ENCODE measurements around the gene DCAF15.

Gene DCAF15

DNA sequence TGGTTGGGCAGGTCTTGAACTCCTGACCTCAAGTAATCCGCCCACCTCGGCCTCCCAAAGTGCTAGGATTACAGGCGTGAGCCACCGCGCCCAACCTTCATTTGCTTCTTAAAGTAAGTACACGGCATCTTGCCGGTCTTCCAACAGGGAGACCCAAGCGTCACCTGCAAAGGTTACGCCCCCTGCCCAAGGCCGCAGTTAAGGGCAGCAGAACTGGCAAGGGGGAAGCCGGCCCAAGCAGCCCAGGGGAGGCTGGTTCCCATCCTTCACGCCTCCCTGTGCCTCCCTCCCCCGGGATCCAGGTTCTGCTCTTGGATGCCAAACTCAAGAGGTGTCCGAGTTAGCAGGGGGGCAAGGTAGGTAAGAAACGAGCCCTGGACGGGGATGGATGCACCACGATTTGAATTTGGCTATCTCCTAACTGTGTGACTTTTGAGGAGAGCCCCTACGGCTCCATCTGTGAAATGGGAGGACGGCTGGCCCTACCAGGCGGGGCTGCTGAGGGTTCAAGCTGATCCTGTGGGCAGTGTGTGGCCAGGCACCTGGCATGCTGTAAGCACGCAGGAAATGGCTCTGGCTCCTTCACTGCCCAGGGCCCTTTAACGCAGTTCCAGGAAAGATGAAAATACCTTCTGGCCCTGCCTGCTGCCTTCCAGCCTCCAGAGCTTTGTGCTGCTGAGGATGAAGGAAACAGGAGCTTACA is 44.8 kb downstream of the DCAF15 start:
- TF ChIP-seq CTCF (IDR thresholded peaks at IDR 0.05): no peak
- no peak overlapping the region for H3K4me3 Mint-ChIP-seq
- no peak for DNase-seq
- no peaks in the 10 kb centered on the region for H3K27me3 Mint-ChIP-seq (ENCODE audit: low read depth, poor library complexity)
- H3K9me3 Mint-ChIP-seq: peaks cover 25% of the 10 kb centered on the region
- H3K36me3 Mint-ChIP-seq (ENCODE audit: low read depth): peaks cover 37% of the 10 kb centered on the region
- H3K4me1 Mint-ChIP-seq: peaks cover 7% of the 10 kb centered on the region
- no peak overlapping the region for H3K27ac Mint-ChIP-seq

- peaks cover 25% of the 10 kb centered on the region for H3K9me3 Mint-ChIP-seq
- no peak for DNase-seq
- no peak overlapping the region for H3K4me3 Mint-ChIP-seq
- H3K4me1 Mint-ChIP-seq: peaks cover 13% of the 10 kb centered on the region
- no peak overlapping the region for H3K27ac Mint-ChIP-seq
- H3K27me3 Mint-ChIP-seq (ENCODE audit: low read depth, poor library complexity): no peaks in the 10 kb centered on the region
- H3K36me3 Mint-ChIP-seq (ENCODE audit: low read depth): peaks cover 33% of the 10 kb centered on the region
- no peak for TF ChIP-seq CTCF (IDR thresholded peaks at IDR 0.05)
Measured at GRCh38 chr19:13997631-13997962, 45.3 kb downstream of the DCAF15 start.

DNA sequence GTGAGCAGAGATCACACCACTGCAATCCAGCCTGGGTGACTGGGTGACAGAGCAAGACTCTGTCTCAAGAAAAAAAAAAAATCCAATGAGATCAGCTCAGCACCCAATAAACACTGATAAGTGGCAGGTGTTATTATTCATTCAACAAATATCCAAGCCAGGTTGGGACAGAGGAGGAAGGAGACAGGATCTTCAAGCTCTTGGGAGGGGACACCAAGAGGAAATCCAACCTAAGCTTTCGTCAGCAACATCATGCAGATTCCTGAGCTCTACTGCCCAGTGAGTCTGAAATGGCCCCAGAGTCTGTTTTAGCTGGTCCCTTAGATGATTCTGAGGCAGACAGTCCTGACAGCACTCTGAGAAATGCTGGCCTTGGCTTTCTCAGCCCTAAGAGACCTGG is 46.1 kb downstream of the DCAF15 start:
- peaks cover 21% of the 10 kb centered on the region for H3K4me1 Mint-ChIP-seq
- H3K36me3 Mint-ChIP-seq (ENCODE audit: low read depth): peaks cover 33% of the 10 kb centered on the region
- TF ChIP-seq CTCF (IDR thresholded peaks at IDR 0.05): no peak
- no peak overlapping the region for H3K4me3 Mint-ChIP-seq
- no peak for DNase-seq
- no peak overlapping the region for H3K27ac Mint-ChIP-seq
- H3K27me3 Mint-ChIP-seq (ENCODE audit: low read depth, poor library complexity): no peaks in the 10 kb centered on the region
- H3K9me3 Mint-ChIP-seq: peaks cover 25% of the 10 kb centered on the region

DNA sequence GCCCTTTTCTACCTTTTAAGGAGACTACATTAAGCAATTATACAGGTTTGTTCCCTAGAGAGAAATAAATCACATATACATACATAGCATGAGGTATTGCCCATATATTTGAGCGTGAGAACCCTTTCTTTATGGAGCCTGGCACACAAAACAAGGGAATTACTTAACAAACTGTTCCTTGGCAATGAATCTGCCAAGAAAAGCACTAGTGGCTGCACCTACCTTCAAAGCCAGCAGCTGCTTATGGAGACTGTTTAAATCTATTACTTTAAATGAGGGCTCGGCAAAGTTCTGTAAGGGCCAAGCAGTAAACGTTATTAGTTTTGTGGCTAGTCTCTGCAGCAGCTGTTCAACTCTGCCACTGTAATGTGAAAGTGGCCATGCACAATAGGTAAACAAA is 46.8 kb downstream of the DCAF15 start:
- Mint-ChIP-seq H3K27me3 (ENCODE audit: low read depth, poor library complexity) (no peaks in the 10 kb centered on the region), H3K4me1 (peaks cover 23% of the 10 kb centered on the region), H3K4me3 (no peak overlapping the region), H3K27ac (no peak overlapping the region), H3K36me3 (ENCODE audit: low read depth) (peaks cover 33% of the 10 kb centered on the region), H3K9me3 (peaks cover 25% of the 10 kb centered on the region)
- TF ChIP-seq CTCF (IDR thresholded peaks at IDR 0.05): no peak
- no peak for DNase-seq

DNA sequence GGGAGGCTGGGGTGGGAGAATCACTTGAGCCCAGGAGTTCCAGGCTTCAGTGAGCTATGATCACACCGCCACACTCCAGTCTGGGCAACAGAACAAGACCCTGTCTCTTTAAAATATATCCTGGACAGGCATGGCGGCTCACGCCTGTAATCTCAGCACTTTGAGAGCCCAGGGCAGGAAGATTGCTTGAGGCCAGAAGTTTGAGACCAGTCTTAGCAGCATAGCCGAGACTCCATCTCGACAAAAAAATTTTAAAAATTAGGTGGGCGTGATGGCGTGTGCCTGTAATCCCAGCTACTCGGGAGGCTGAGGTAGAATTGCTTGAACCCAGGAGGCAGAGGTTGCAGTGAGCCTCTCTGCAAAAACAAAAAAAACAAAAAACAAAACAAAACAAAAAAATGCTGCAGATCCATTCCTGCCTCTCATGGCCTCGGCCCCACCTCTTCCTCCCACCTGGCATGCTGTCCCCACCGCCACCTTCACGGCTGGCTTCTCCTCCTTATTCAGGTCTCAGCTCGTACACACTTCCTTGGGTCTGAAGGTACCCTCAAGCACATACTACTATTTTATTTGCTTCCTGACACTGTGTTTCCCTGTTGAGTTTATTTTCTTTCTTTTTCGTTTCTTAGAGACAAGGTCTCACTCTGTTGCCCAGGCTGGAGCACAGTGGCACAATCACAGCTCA is 48.5 kb downstream of the DCAF15 start:
- no peak for TF ChIP-seq CTCF (IDR thresholded peaks at IDR 0.05)
- peaks cover 25% of the 10 kb centered on the region for H3K9me3 Mint-ChIP-seq
- no peak overlapping the region for H3K4me3 Mint-ChIP-seq
- peaks cover 33% of the 10 kb centered on the region for H3K36me3 Mint-ChIP-seq (ENCODE audit: low read depth)
- H3K4me1 Mint-ChIP-seq: peaks cover 35% of the 10 kb centered on the region
- H3K27ac Mint-ChIP-seq: no peak overlapping the region
- H3K27me3 Mint-ChIP-seq (ENCODE audit: low read depth, poor library complexity): no peaks in the 10 kb centered on the region
- DNase-seq: no peak

Data from nephron progenitor cell (in vitro differentiated cells).